ENCODE results near the gene TNFRSF1A.
"Not testable (repeated sequence)": the region's sequence is repeated elsewhere in the genome, so short reads cannot be mapped to it uniquely, and the experiment has no call there.

Gene TNFRSF1A

GRCh38 chr12:6345319-6346091 lies 3.6 kb upstream of the TNFRSF1A start:
- no peak for DNase-seq (ENCODE audit: extremely low read depth, low read depth)
- TF ChIP-seq, protein P1, sequence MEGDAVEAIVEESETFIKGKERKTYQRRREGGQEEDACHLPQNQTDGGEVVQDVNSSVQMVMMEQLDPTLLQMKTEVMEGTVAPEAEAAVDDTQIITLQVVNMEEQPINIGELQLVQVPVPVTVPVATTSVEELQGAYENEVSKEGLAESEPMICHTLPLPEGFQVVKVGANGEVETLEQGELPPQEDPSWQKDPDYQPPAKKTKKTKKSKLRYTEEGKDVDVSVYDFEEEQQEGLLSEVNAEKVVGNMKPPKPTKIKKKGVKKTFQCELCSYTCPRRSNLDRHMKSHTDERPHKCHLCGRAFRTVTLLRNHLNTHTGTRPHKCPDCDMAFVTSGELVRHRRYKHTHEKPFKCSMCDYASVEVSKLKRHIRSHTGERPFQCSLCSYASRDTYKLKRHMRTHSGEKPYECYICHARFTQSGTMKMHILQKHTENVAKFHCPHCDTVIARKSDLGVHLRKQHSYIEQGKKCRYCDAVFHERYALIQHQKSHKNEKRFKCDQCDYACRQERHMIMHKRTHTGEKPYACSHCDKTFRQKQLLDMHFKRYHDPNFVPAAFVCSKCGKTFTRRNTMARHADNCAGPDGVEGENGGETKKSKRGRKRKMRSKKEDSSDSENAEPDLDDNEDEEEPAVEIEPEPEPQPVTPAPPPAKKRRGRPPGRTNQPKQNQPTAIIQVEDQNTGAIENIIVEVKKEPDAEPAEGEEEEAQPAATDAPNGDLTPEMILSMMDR (IDR thresholded peaks at IDR 0.05; ENCODE audit: low read depth, low read length), result no peak

GRCh38 chr12:6344101-6344660 lies 2.3 kb upstream of the TNFRSF1A start:
- not testable (repeated sequence) for DNase-seq (ENCODE audit: extremely low read depth, low read depth)

- TF ChIP-seq, protein P1 (IDR thresholded peaks at IDR 0.05; ENCODE audit: low read depth, low read length), result no peak
- DNase-seq (ENCODE audit: extremely low read depth, low read depth), result no peak
These were observed 1.6 kb upstream of the TNFRSF1A start for GRCh38 chr12:6343518-6343917.

- no peak for DNase-seq (ENCODE audit: extremely low read depth, low read depth)
- TF ChIP-seq, protein P1 (IDR thresholded peaks at IDR 0.05; ENCODE audit: low read depth, low read length), result no peak
These were observed 439 bp upstream of the TNFRSF1A start for GRCh38 chr12:6342140-6342889.

DNA sequence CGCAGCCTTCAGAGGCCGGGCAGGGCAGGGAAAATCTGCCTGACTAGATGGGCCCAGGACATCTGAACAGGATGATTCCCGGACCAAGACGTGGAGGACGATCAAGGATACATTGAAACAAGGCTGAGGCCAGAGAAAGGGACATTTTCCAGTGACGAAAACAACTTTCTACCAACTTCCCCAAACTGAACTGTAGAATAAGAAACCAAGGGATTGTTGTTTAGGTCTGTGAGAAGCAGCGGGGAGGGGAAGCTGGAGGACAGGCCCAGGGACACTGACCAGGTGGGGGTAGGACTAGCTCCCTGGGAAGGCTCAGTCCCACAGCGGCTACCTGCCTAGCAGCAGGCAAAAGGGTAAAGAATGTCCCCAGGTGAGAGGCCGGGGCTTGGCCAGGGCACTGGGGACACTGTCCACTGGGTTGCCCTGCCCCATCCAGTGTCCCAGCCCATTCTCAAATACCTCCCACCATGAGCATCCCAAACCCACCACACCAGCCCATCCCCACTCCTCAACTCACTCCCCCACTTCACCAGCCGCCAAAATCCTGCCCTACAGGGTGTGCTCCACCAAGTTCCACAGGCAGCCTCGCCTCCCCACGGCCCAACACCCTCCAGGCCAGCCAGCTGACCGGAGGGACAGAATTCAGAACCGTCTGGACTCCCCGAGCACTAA lies 995 bp downstream of the TNFRSF1A start:
- TF ChIP-seq, protein P1 (IDR thresholded peaks at IDR 0.05; ENCODE audit: low read depth, low read length), result no peak
- DNase-seq (ENCODE audit: extremely low read depth, low read depth), result no peak

- TF ChIP-seq, protein P1 (IDR thresholded peaks at IDR 0.05; ENCODE audit: low read depth, low read length), result no peak
- DNase-seq (ENCODE audit: extremely low read depth, low read depth), result no peak
These were observed 1.7 kb downstream of the TNFRSF1A start for GRCh38 chr12:6340032-6340638.

DNA sequence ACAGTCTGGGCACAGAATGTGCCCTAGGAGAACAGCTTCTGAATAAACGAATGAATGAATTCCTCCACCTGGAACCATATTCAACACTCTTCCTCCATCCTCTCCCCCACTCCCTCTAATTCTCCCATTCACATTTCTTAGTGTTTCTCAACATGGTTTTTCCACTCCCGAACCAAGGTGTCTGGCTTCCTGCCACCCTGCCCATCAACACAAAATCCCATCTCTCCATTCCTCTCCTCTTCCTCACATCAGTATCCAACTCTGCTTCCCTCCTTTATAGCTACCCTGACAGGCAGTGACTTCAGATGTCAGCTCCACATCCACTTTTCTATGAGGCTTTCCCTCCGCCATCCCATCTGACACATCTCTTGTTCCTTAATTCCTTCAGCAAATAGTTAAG lies 2.9 kb downstream of the TNFRSF1A start:
- no peak for DNase-seq (ENCODE audit: extremely low read depth, low read depth)
- TF ChIP-seq, protein P1 (IDR thresholded peaks at IDR 0.05; ENCODE audit: low read depth, low read length), result no peak

DNA sequence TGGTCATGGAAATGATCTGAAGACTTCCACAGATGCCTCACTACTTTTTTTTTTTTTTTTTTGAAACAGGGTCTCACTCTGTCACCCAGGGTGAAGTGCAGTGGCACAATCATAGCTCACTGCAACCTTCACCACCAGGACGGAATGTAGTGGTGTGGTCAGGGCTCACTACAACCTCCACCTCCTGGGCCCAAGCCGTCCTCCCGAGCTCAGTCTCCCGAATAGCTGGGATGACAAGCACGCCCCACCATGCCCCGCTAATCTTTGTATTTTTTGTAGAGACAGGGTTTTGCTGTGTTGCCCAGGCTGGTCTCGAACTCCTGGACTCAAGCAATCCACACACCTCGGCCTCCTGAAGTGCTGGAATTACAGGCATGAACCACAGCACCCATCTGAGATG lies 3.3 kb downstream of the TNFRSF1A start:
- DNase-seq (ENCODE audit: extremely low read depth, low read depth), result not testable (repeated sequence)

Data from AG09319 (cell line).